Measurements from ENCODE around the gene EXOC5. TPM values are rescaled to one million over a fixed set of nuclear protein-coding genes. Genes with fewer than 3 reads are reported as not detected.

The EXOC5 gene
- total RNA-seq, 1 experiment from 2014 or later: 45.2 TPM

- Histone ChIP-seq H3K4me3 (ENCODE audit: insufficient read depth, low read depth, low read length) (no peak overlapping the region), H3K27me3 (ENCODE audit: control insufficient read depth, insufficient read depth, low read length) (no peaks in the 10 kb centered on the region), H3K36me3 (replicated peaks; ENCODE audit: control insufficient read depth, insufficient read depth, low read length) (no peaks in the 10 kb centered on the region)
- no peak for DNase-seq
Measured at GRCh38 chr14:57168138-57168679, 100.5 kb downstream of the EXOC5 start.

GRCh38 chr14:57161583-57162234 is 107.0 kb downstream of the EXOC5 start:
- Histone ChIP-seq H3K36me3 (replicated peaks; ENCODE audit: control insufficient read depth, insufficient read depth, low read length) (no peaks in the 10 kb centered on the region), H3K27me3 (ENCODE audit: control insufficient read depth, insufficient read depth, low read length) (no peaks in the 10 kb centered on the region; the same call in 1 of the 2 replicates), H3K4me3 (ENCODE audit: insufficient read depth, low read depth, low read length) (no peak overlapping the region)
- no peak for DNase-seq

- H3K36me3 ChIP-seq (replicated peaks; ENCODE audit: control insufficient read depth, insufficient read depth, low read length): no peaks in the 10 kb centered on the region
- H3K27me3 ChIP-seq (ENCODE audit: control insufficient read depth, insufficient read depth, low read length): no peaks in the 10 kb centered on the region; the same call in 1 of the 2 replicates
- H3K4me3 ChIP-seq (ENCODE audit: insufficient read depth, low read depth, low read length): no peak overlapping the region
- no peak for DNase-seq
Measured at GRCh38 chr14:57160333-57160732, 108.4 kb downstream of the EXOC5 start.

GRCh38 chr14:57153286-57153685 is 115.4 kb downstream of the EXOC5 start:
- H3K36me3 ChIP-seq (replicated peaks; ENCODE audit: control insufficient read depth, insufficient read depth, low read length): no peaks in the 10 kb centered on the region
- DNase-seq: no peak
- H3K27me3 ChIP-seq (ENCODE audit: control insufficient read depth, insufficient read depth, low read length): no peaks in the 10 kb centered on the region
- H3K4me3 ChIP-seq (ENCODE audit: insufficient read depth, low read depth, low read length): no peak overlapping the region

Other genes with a start within 250 kb of the EXOC5 start
- gene AP5M1, start 66 bp upstream of the EXOC5 start, total RNA-seq (2014; rRNA removed; shearing (Covaris generic)): 26.4 and 28.2 TPM in 2 replicates
- gene NAA30, start 121.7 kb upstream of the EXOC5 start, total RNA-seq (2014; rRNA removed; shearing (Covaris generic)): 17.7 TPM in 2 replicates
- not detected in 2 replicates for gene CCDC198, start 225.0 kb upstream of the EXOC5 start, total RNA-seq (2014; rRNA removed; shearing (Covaris generic))